Suprapubic skin (tissue), 3 donors: ENCODE data around the gene COL19A1.

Experiments used
- CTCF ChIP-seq, 2 donors: fragments of 200-600 bp in 1 of 2; fragments of 450-650 bp in 1 of 2; sonication (generic) in 1 of 2; IDR thresholded peaks; one replicate each; pipeline ENCODE4 v1.5.1; 2016 to 2019; ENCODE audit warnings: antibody characterized with exemption in 2 of 2, mild to moderate bottlenecking in 1 of 2, moderate library complexity in 1 of 2
- EP300 ChIP-seq: sonication (generic); formaldehyde crosslinking; IDR thresholded peaks from one replicate; pipeline ENCODE4 v1.6.1; 2017; ENCODE audit warnings: antibody characterized with exemption
- POLR2A ChIP-seq, 2 donors: fragments of 450-650 bp; IDR thresholded peaks; one replicate each; pipeline ENCODE4 v1.6.1; 2017; ENCODE audit warnings: antibody characterized with exemption in 2 of 2, mild to moderate bottlenecking in 2 of 2, moderate library complexity in 2 of 2

- TF ChIP-seq CTCF (IDR thresholded peaks at IDR 0.05) (no peak), POLR2A (IDR thresholded peaks at IDR 0.05) (no peak), EP300 (no peak)
Measured at GRCh38 chr6:70188202-70188601, 321.8 kb downstream of the COL19A1 start.
